Smooth muscle cell (in vitro differentiated cells): Measurements from ENCODE around the gene LSS. TPM values are rescaled to one million over a fixed set of nuclear protein-coding genes. Genes with fewer than 3 reads are reported as not detected.

Experiments used
- DNase-seq: peaks from one replicate; lab custom pipeline; 2025; ENCODE audit not compliant: unreplicated experiment; lab: John Stamatoyannopoulos, UW
- H2AFZ ChIP-seq: fragments of 200-600 bp; sonication (generic); 2 replicates; pipeline ENCODE4 v1.6.0; 2016; ENCODE audit warnings: antibody characterized with exemption, low read depth, mild to moderate bottlenecking
- H3F3A ChIP-seq: fragments of 200-600 bp; sonication (generic); 2 replicates; pipeline ENCODE4 v1.6.0; 2017; ENCODE audit warnings: antibody characterized with exemption, low read depth
- H3K27ac ChIP-seq: fragments of 200-600 bp; sonication (generic); 2 replicates; pipeline ENCODE4 v1.5.1; 2016; ENCODE audit warnings: low read depth, mild to moderate bottlenecking
- H3K27me3 ChIP-seq: fragments of 200-600 bp; sonication (generic); 2 replicates; pipeline ENCODE4 v1.6.1; 2016; ENCODE audit warnings: low read depth, mild to moderate bottlenecking
- H3K36me3 ChIP-seq: fragments of 200-600 bp; sonication (generic); 2 replicates; pipeline ENCODE4 v1.5.1; 2016; ENCODE audit warnings: low read depth
- H3K4me1 ChIP-seq: fragments of 200-600 bp; sonication (generic); 2 replicates; pipeline ENCODE4 v1.5.1; 2016; ENCODE audit warnings: low read depth
- H3K4me2 ChIP-seq: fragments of 200-600 bp; sonication (generic); 2 replicates; pipeline ENCODE4 v1.6.0; 2016; ENCODE audit warnings: mild to moderate bottlenecking
- H3K4me3 ChIP-seq: fragments of 200-600 bp; sonication (generic); 2 replicates; pipeline ENCODE4 v1.5.1; 2016; ENCODE audit warnings: mild to moderate bottlenecking
- H3K79me2 ChIP-seq: fragments of 200-600 bp; sonication (generic); 2 replicates; pipeline ENCODE4 v1.6.0; 2016; ENCODE audit warnings: low read depth, mild to moderate bottlenecking
- H3K9ac ChIP-seq: fragments of 200-600 bp; sonication (generic); 2 replicates; pipeline ENCODE4 v1.6.0; 2016; ENCODE audit warnings: low read depth
- H3K9me3 ChIP-seq: fragments of 200-600 bp; sonication (generic); replicated peaks from 2 replicates; pipeline ENCODE4 v1.5.1; 2016; ENCODE audit warnings: low read depth
- H4K20me1 ChIP-seq: fragments of 200-600 bp; sonication (generic); 2 replicates; pipeline ENCODE4 v1.6.0; 2016; ENCODE audit warnings: low read depth
- CTCF ChIP-seq: fragments of 200-600 bp; sonication (generic); IDR thresholded peaks from 2 replicates; pipeline ENCODE4 v1.5.1; 2017; ENCODE audit warnings: borderline replicate concordance, mild to moderate bottlenecking, antibody characterized with exemption; ENCODE audit not compliant: insufficient read depth, poor library complexity, severe bottlenecking
- WGBS: methylation state at CpG from one replicate; pipeline ENCODE4 v1.1.7; 2016; ENCODE audit warnings: low lambda C conversion rate; 5-methylcytosine and 5-hydroxymethylcytosine counted together
- polyA plus RNA-seq: library from polyadenylated mRNA; unstranded; fragments of >200 nt; fragmentation: Nextera tagmentation; extraction: Ambion mirVana; gene quantifications from 2 replicates; pipeline ENCODE4 v1.2.1, GENCODE V29; 2016
- total RNA-seq: library from RNA; depleted of rRNA; stranded (reverse); fragments of >200 nt; gene quantifications from 2 replicates; pipeline ENCODE4 v1.2.3, GENCODE V29; 2014

Gene LSS
- total and polyA plus RNA-seq, 2 experiments from 2014 or later = 21.8 to 37.7 TPM

- peaks cover 9% of the 10 kb centered on the region for H4K20me1 ChIP-seq
- no peaks in the 10 kb centered on the region for H3K4me1 ChIP-seq
- DNase-seq = no peak
- no peaks in the 10 kb centered on the region for H3K36me3 ChIP-seq
- H2AFZ ChIP-seq = no peak overlapping the region
- no peak overlapping the region for H3K9ac ChIP-seq
- TF ChIP-seq CTCF = no peak
- H3K4me3 ChIP-seq = no peak overlapping the region
- no peaks in the 10 kb centered on the region for H3K9me3 ChIP-seq
- 97% methylated on average over 16 of the region's 16 CpGs for WGBS
- no peak overlapping the region for H3K4me2 ChIP-seq
- H3K79me2 ChIP-seq = no peaks in the 10 kb centered on the region
- no peaks in the 10 kb centered on the region for H3F3A ChIP-seq
- H3K27me3 ChIP-seq = no peaks in the 10 kb centered on the region
- no peak overlapping the region for H3K27ac ChIP-seq
Observed at GRCh38 chr21:46216132-46216747, 12.3 kb downstream of the LSS start.

GRCh38 chr21:46215436-46216131 lies 13.0 kb downstream of the LSS start:
- H3K9ac ChIP-seq = no peak overlapping the region
- no peaks in the 10 kb centered on the region for H3K36me3 ChIP-seq
- H3K9me3 ChIP-seq = no peaks in the 10 kb centered on the region
- no peak overlapping the region for H3K4me2 ChIP-seq
- no peak overlapping the region for H2AFZ ChIP-seq
- no peaks in the 10 kb centered on the region for H3K27me3 ChIP-seq
- no peak for DNase-seq
- H3K4me3 ChIP-seq = no peak overlapping the region
- H3K4me1 ChIP-seq = no peaks in the 10 kb centered on the region
- TF ChIP-seq CTCF = no peak
- peaks cover 9% of the 10 kb centered on the region for H4K20me1 ChIP-seq
- H3F3A ChIP-seq = no peaks in the 10 kb centered on the region
- 96% methylated on average over 17 of the region's 20 CpGs for whole genome bisulfite sequencing
- no peak overlapping the region for H3K27ac ChIP-seq
- no peaks in the 10 kb centered on the region for H3K79me2 ChIP-seq

GRCh38 chr21:46214478-46215340 lies 13.9 kb downstream of the LSS start:
- 88% methylated on average over 26 of the region's 27 CpGs for WGBS
- no peak for TF ChIP-seq CTCF
- peaks cover 9% of the 10 kb centered on the region for H4K20me1 ChIP-seq

More at GRCh38 chr21:46214478-46215340, 13.9 kb downstream of the LSS start:
- Histone ChIP-seq H2AFZ (no peak overlapping the region), H3K9me3 (no peaks in the 10 kb centered on the region), H3K36me3 (no peaks in the 10 kb centered on the region), H3K79me2 (no peaks in the 10 kb centered on the region), H3K4me1 (no peaks in the 10 kb centered on the region), H3K4me3 (no peak overlapping the region), H3K4me2 (no peak overlapping the region), H3F3A (no peaks in the 10 kb centered on the region), H3K27me3 (no peaks in the 10 kb centered on the region), H3K9ac (no peak overlapping the region), H3K27ac (no peak overlapping the region)
- DNase-seq = no peak
